Vagina (tissue), 2 donors: Measurements from ENCODE around the gene NIPBL.
"Not testable (repeated sequence)": the region's sequence is repeated elsewhere in the genome, so short reads cannot be mapped to it uniquely, and the experiment has no call there.

ENCODE experiments used
- CTCF ChIP-seq, 3 experiments: fragments of 450-650 bp in 2 of 3; fragments of 200-600 bp in 1 of 3; sonication (generic) in 1 of 3; IDR thresholded peaks; one replicate each; pipeline ENCODE4 v1.5.1; 2017 to 2019; ENCODE audit warnings: antibody characterized with exemption in 3 of 3, mild to moderate bottlenecking in 2 of 3, moderate library complexity in 2 of 3
- POLR2A ChIP-seq, 2 donors: fragments of 450-650 bp; IDR thresholded peaks; one replicate each; pipeline ENCODE4 v1.6.1; 2017; ENCODE audit warnings: antibody characterized with exemption in 2 of 2, mild to moderate bottlenecking in 2 of 2, moderate library complexity in 2 of 2
- POLR2AphosphoS5 ChIP-seq, 2 donors: sonication (generic); formaldehyde crosslinking; IDR thresholded peaks; one replicate each; pipeline ENCODE4 v1.9.0; 2017; ENCODE audit warnings: antibody characterized with exemption in 2 of 2, mild to moderate bottlenecking in 2 of 2, low read depth in 1 of 2; ENCODE audit not compliant: insufficient read depth in 1 of 2

GRCh38 chr5:37093795-37094194, 217.2 kb downstream of the NIPBL start:
- not testable (repeated sequence) for TF ChIP-seq CTCF (IDR thresholded peaks at IDR 0.05); POLR2AphosphoS5 (IDR thresholded peaks at IDR 0.05; ENCODE audit: insufficient read depth in 1 of 2, low read depth in 1 of 2); POLR2A (IDR thresholded peaks at IDR 0.05)
